ENCODE data around the gene TOR4A.

DNA sequence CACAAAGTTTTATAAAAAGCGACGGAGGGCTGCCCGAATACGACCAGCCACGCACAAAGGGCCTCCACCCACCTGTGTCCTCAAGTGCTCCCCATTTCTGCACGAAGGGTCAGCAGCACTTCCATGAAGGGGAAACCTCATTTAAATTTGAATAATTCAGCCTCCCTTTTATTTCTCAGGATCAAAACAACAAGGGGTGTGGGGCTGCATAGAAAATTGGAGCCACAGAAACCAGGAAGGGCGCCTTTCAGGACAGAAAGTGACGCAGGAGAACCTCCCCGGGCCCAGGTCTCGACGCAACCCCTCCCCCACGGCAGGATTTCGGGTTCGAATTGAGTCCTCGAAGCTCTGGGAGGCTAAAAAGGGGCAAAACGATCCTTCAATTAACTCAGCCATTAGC, 22.4 kb downstream of the TOR4A start:
- TF ChIP-seq, protein P1, sequence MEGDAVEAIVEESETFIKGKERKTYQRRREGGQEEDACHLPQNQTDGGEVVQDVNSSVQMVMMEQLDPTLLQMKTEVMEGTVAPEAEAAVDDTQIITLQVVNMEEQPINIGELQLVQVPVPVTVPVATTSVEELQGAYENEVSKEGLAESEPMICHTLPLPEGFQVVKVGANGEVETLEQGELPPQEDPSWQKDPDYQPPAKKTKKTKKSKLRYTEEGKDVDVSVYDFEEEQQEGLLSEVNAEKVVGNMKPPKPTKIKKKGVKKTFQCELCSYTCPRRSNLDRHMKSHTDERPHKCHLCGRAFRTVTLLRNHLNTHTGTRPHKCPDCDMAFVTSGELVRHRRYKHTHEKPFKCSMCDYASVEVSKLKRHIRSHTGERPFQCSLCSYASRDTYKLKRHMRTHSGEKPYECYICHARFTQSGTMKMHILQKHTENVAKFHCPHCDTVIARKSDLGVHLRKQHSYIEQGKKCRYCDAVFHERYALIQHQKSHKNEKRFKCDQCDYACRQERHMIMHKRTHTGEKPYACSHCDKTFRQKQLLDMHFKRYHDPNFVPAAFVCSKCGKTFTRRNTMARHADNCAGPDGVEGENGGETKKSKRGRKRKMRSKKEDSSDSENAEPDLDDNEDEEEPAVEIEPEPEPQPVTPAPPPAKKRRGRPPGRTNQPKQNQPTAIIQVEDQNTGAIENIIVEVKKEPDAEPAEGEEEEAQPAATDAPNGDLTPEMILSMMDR (conservative IDR thresholded peaks at IDR 0.05; ENCODE audit: low read length) = no peak
- no peak for TF ChIP-seq EZH2phosphoT487 (IDR thresholded peaks at IDR 0.05; ENCODE audit: borderline replicate concordance, low read depth, low read length)
